Activated CD8-positive, alpha-beta T cell treated with anti-CD3 and anti-CD28 coated beads for 36 hours (primary cell): ENCODE results near the gene COG8. TPM values are rescaled to one million over a fixed set of nuclear protein-coding genes. Genes with fewer than 3 reads are reported as not detected.
"Not testable (repeated sequence)": the region's sequence is repeated elsewhere in the genome, so short reads cannot be mapped to it uniquely, and the experiment has no call there.

Experiments used
- ATAC-seq: fragments of 200-7000 bp; cut with Tn5 transposase; one replicate; pipeline ENCODE4 v1.10.0; 2021; ENCODE audit warnings: mild to moderate bottlenecking, moderate library complexity
- CTCF ChIA-PET: fragments of 350-600 bp; sonication (Branson Sonifier 250); formaldehyde crosslinking; loops from one replicate; lab custom pipeline; 2021; ENCODE audit warnings: antibody characterized with exemption; lab: Charles Lee
- POLR2A ChIA-PET: fragments of 350-600 bp; sonication (Branson Sonifier 250); formaldehyde crosslinking; loops from one replicate; lab custom pipeline; 2021; ENCODE audit warnings: antibody characterized with exemption; lab: Charles Lee
- DNase-seq: peaks from one replicate; pipeline ENCODE4 v3.0.0-alpha.2; 2020
- H3K27ac Mint-ChIP-seq: one replicate; pipeline ENCODE4 v1.8.0; 2021; ENCODE audit warnings: mild to moderate bottlenecking, mixed read lengths
- H3K27me3 Mint-ChIP-seq: one replicate; pipeline ENCODE4 v1.8.0; 2021; ENCODE audit warnings: mixed read lengths
- H3K36me3 Mint-ChIP-seq: one replicate; pipeline ENCODE4 v1.8.0; 2021; ENCODE audit warnings: low read depth, mixed read lengths
- H3K4me1 Mint-ChIP-seq: one replicate; pipeline ENCODE4 v1.8.0; 2021; ENCODE audit warnings: low read depth, mixed read lengths
- H3K4me3 Mint-ChIP-seq: one replicate; pipeline ENCODE4 v1.8.0; 2021; ENCODE audit warnings: mild to moderate bottlenecking, moderate library complexity, mixed read lengths
- H3K9me3 Mint-ChIP-seq: one replicate; pipeline ENCODE4 v1.8.0; 2021; ENCODE audit warnings: mixed read lengths
- CTCF ChIP-seq: fragments of 200-600 bp; IDR thresholded peaks from one replicate; pipeline ENCODE4 v1.8.0; 2022; ENCODE audit warnings: antibody characterized with exemption, mild to moderate bottlenecking
- intact Hi-C: fragments of 100-400 bp; cut with micrococcal nuclease; formaldehyde crosslinking; loops from one replicate; pipeline ENCODE4 v1.10.0; 2022
- total RNA-seq, 2 experiments: library from RNA; stranded (reverse); gene quantifications; one replicate each; pipeline ENCODE4 v1.2.3, GENCODE V29; 2021

COG8 gene
- total RNA-seq, 2 experiments from 2014 or later = 26.0 to 27.4 TPM

GRCh38 chr16:69293401-69293800, 46.0 kb downstream of the COG8 start:
- intact Hi-C loops = no loop called here
- ATAC-seq (peak; percentile 53), DNase-seq (no peak)
- Mint-ChIP-seq H3K9me3 (no peaks in the 10 kb centered on the region), H3K4me3 (no peak overlapping the region), H3K27ac (peak overlapping the region; percentile 40), H3K36me3 (no peaks in the 10 kb centered on the region), H3K4me1 (peaks cover 5% of the 10 kb centered on the region), H3K27me3 (no peaks in the 10 kb centered on the region)
- POLR2A ChIA-PET = no interaction called here
- CTCF ChIA-PET = interaction anchor here (0.8 kb wide), 1 partner anchor 143 kb away, joined by 3 read pairs; no protein-coding TSS in a partner anchor
- no peak for TF ChIP-seq CTCF

GRCh38 chr16:69291657-69292056, 47.7 kb downstream of the COG8 start:
- ATAC-seq, H3K27me3 Mint-ChIP-seq, H3K9me3 Mint-ChIP-seq, H3K36me3 Mint-ChIP-seq, H3K4me3 Mint-ChIP-seq, H3K27ac Mint-ChIP-seq, CTCF ChIA-PET, H3K4me1 Mint-ChIP-seq, DNase-seq, intact Hi-C loops, POLR2A ChIA-PET: not testable (repeated sequence)

DNA sequence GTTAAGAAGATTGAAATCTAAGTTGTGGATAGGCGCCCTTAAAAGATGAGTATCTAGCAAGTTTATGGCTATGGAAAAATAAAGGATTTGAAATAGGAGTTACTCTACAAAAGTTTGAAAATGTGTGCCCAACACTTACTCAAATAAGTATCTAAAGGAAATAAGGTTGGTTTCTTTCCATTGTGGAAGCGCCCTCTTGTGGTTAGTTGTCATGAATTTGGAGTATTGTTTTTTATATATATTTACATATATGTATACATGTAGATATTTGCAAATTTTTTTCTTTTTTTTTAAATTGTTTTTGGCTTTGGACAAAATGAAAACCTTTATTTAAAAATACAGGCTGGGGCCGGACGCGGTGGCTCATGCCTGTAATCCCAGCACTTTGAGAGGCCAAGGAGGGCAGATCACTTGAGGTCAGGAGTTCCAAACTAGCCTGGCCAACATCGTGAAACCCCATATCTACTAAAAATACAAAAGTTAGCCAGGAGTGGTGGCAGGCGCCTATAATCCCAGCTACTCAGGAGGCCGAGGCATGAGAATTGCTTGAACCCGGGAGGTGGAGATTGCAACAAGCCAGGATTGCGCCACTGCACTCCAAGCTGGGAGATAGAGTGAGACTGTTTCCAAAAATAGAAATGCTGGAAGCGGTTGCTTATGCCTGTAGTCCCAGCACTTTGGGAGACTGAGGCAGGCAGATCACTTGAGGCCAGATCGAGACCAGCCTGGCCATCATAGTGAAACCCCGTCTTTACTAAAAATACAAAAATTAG, 52.2 kb downstream of the COG8 start:
- no peaks in the 10 kb centered on the region for H3K9me3 Mint-ChIP-seq
- intact Hi-C loops = loop anchor here (5.0 kb wide), 1 partner anchor 135 kb away; no protein-coding TSS in a partner anchor
- TF ChIP-seq CTCF = peak; percentile 86
- H3K4me3 Mint-ChIP-seq = no peak overlapping the region
- H3K27ac Mint-ChIP-seq = no peak overlapping the region
- ChIA-PET POLR2A (interaction anchor here (0.6 kb wide), 1 partner anchor 69 kb away, joined by 3 read pairs; no protein-coding TSS in a partner anchor), CTCF (interaction anchor here (0.7 to 5.4 kb wide), 13 partner anchors 8 to 136 kb away, joined by 3 to 77 read pairs (median 4); partner anchors contain the start of genes COG8, NIP7 and VPS4A)
- H3K4me1 Mint-ChIP-seq = peaks cover 3% of the 10 kb centered on the region
- DNase-seq (peak; percentile 55), ATAC-seq (peak; percentile 27)
- H3K27me3 Mint-ChIP-seq = no peaks in the 10 kb centered on the region
- no peaks in the 10 kb centered on the region for H3K36me3 Mint-ChIP-seq

DNA sequence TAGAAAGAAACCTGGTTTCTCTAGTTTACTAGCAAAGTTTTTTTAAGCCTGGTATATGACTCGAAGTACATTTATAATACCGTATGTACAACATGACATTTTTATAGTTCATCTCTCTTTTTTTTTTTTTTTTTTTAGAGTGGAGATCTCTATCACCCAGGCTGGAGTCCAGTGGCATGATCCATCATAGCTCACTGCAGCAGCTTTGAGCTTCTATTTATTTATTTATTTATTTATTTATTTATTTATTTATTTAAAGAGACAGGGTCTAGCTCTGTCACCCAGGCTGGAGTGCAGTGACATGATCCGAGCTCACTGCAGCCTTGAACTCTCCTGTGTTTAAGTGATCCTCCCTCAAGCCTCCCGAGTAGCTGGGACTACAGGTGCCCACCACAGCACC, 54.1 kb downstream of the COG8 start:
- no peaks in the 10 kb centered on the region for H3K9me3 Mint-ChIP-seq
- H3K4me1 Mint-ChIP-seq = peaks cover 3% of the 10 kb centered on the region
- no peaks in the 10 kb centered on the region for H3K27me3 Mint-ChIP-seq
- H3K27ac Mint-ChIP-seq = no peak overlapping the region
- no peaks in the 10 kb centered on the region for H3K36me3 Mint-ChIP-seq
- CTCF ChIA-PET = interaction anchor here (1.0 to 5.4 kb wide), 9 partner anchors 9 to 204 kb away, joined by 3 to 77 read pairs (median 5); no protein-coding TSS in a partner anchor
- ATAC-seq = no peak
- no peak for DNase-seq
- H3K4me3 Mint-ChIP-seq = no peak overlapping the region
- POLR2A ChIA-PET = interaction anchor here (0.7 to 1.6 kb wide), 2 partner anchors 153 to 341 kb away, joined by 3 to 4 read pairs; partner anchors contain the start of genes CHTF8 and UTP4
- no peak for TF ChIP-seq CTCF
- intact Hi-C loops = loop anchor here (5.0 kb wide), 1 partner anchor 133 kb away; no protein-coding TSS in a partner anchor

DNA sequence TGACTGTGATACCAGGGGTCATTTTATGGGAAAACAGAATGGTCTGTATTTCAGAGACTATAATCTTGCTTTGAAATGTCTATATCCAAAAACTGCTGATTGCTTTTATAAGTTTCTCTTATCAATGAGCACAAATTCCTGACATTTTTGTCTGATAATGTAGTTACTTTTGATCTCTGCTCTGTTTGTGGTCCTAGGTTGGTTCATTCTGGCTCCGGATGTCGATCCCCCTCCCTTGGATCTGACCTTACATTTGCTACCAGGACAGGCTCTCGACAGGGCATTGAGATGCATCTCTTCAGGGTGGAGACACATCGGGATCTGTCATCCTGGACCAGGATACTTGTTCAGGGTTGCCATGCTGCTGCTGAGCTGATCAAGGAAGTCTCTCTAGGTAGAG, 55.5 kb downstream of the COG8 start:
- Mint-ChIP-seq H3K36me3 (no peaks in the 10 kb centered on the region), H3K4me1 (peaks cover 3% of the 10 kb centered on the region), H3K27me3 (no peaks in the 10 kb centered on the region), H3K9me3 (no peaks in the 10 kb centered on the region), H3K4me3 (no peak overlapping the region), H3K27ac (no peak overlapping the region)
- no peak for ATAC-seq
- CTCF ChIA-PET = interaction anchor here (1.0 to 1.1 kb wide), 3 partner anchors 27 to 171 kb away, joined by 3 read pairs; no protein-coding TSS in a partner anchor
- POLR2A ChIA-PET = interaction anchor here (0.7 kb wide), 1 partner anchor 465 kb away, joined by 4 read pairs; no protein-coding TSS in a partner anchor
- DNase-seq = no peak
- intact Hi-C loops = no loop called here
- no peak for TF ChIP-seq CTCF
